Measurements from ENCODE around the gene CYSLTR2.

DNA sequence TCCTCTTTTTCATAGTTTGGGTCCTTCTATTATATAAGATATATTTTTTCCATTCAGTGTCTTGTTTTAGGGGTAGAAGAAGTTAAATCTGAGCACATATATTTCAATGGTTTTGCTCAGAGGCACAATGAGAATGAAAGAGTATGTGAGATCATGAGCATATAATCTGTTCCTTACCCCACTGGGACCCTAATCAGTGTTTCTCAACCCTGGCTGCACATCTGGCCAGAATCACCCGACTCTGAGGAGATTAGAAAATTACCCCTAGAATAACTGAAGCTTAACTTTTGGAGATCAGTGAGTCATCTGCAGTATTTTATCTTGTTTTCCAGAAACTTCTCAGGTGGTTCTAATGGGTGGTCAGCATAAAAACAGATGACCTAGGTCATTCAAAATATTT is 782 bp downstream of the CYSLTR2 start:
- no peak for TF ChIP-seq POLR2A (IDR thresholded peaks at IDR 0.05)
- TF ChIP-seq, protein P1, sequence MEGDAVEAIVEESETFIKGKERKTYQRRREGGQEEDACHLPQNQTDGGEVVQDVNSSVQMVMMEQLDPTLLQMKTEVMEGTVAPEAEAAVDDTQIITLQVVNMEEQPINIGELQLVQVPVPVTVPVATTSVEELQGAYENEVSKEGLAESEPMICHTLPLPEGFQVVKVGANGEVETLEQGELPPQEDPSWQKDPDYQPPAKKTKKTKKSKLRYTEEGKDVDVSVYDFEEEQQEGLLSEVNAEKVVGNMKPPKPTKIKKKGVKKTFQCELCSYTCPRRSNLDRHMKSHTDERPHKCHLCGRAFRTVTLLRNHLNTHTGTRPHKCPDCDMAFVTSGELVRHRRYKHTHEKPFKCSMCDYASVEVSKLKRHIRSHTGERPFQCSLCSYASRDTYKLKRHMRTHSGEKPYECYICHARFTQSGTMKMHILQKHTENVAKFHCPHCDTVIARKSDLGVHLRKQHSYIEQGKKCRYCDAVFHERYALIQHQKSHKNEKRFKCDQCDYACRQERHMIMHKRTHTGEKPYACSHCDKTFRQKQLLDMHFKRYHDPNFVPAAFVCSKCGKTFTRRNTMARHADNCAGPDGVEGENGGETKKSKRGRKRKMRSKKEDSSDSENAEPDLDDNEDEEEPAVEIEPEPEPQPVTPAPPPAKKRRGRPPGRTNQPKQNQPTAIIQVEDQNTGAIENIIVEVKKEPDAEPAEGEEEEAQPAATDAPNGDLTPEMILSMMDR (IDR thresholded peaks at IDR 0.05), result no peak
